ENCODE results near the gene NELL2.
"Not testable (repeated sequence)": the region's sequence is repeated elsewhere in the genome, so short reads cannot be mapped to it uniquely, and the experiment has no call there.

The NELL2 gene

DNA sequence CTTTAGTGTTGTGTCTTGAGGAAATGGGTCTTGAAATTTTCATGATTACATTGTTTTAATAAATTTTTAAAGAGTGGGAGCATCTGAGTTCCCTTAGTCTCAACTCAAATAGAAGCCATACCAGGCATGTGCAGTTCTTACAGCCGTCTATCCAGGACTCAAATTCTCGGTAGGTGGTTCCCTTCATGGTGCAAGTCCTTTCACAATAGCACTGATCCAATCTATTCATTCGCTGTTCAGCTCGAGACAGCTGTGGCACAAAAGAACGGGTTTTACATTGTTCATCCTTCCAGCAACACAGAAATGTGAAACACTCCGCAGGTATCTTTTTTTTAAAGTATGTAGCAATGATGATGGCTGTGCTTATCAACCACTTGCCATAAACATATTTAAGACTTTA lies 100.2 kb downstream of the NELL2 start:
- no peak for DNase-seq

GRCh38 chr12:44774815-44775411 lies 101.2 kb downstream of the NELL2 start:
- no peak for DNase-seq

DNA sequence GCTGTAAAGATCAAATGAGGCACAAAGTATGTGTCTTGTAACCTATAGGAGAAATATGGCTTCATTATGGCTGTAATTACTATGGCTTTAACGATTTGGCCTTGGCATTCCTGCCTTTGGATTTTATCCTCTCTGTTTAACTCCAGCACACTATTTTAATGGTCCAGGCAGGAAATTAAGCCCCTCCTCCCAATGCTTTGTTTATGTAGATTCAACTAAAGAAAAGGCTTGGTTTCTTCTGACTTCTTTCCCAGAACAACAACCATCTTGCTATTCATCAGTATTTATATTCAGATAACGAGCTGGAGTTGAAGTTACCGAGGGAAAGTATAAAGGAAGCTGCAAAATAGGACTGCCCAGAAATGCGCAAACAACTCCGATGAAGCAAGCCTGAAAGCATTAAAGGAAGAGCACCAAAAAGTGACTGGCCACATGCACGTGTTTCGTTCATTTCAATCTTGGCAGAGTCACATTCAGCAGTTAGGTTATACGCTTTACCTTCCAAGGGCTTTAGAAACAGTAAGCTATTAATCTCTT lies 104.6 kb downstream of the NELL2 start:
- DNase-seq: no peak

DNA sequence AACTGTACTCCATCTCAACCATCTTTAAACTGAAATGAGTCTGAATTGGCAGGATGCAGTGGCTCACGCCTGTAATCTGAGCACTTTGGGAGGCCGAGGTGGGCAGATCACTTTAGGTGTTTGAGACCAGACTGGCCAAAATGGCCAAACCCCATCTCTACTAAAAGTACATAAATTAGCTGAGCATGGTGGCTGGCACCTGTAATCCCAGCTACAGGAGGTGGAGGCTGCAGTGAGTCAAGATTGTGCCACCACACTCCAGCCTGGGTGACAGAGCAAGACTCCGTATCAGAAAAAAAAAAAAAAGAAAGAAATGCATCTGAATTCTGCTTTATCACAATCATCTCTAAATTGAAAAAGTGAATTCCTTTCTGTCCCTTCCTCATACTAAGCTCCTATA lies 110.3 kb downstream of the NELL2 start:
- no peak for DNase-seq

DNA sequence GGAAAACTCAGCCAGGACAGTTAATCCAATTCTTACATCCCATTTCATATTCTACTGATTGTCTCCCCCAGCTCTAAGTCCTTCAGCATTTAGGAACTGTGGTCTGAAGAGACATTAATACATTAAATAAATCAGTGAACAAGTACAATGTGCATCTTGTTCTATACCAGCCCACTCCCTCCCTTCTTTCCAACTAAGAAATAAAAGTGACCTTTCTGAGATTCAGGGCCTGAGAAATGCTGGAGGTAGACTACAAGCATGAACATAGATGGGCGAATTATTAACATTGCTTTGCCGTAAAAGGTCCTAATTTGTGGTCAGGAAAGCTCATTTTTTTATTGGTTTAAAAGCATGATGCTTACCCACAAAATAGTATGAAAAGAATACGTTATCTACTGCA lies 113.1 kb downstream of the NELL2 start:
- DNase-seq: no peak

GRCh38 chr12:44759289-44759688 lies 116.8 kb downstream of the NELL2 start:
- no peak for DNase-seq

- no peak for DNase-seq
These were observed 125.6 kb downstream of the NELL2 start for GRCh38 chr12:44750468-44750867.

DNA sequence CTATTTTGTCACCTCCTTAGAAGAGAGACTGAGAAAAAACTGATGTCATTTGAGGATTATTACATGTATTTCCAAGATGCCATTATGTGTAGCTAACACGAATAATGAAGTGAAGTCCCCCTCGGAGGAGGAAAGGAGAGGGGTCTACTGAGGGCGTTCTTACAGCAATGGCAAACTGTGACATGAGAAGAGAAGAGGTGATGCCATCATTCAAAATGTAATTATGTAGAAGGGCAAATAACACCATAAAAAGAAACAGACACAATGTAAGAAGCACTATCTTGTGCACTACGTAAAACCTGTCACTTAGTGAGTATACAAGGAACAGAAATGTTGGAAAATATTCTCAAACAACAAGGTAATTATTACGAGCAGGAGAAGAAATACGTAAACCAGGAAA lies 126.5 kb downstream of the NELL2 start:
- no peak for DNase-seq

DNA sequence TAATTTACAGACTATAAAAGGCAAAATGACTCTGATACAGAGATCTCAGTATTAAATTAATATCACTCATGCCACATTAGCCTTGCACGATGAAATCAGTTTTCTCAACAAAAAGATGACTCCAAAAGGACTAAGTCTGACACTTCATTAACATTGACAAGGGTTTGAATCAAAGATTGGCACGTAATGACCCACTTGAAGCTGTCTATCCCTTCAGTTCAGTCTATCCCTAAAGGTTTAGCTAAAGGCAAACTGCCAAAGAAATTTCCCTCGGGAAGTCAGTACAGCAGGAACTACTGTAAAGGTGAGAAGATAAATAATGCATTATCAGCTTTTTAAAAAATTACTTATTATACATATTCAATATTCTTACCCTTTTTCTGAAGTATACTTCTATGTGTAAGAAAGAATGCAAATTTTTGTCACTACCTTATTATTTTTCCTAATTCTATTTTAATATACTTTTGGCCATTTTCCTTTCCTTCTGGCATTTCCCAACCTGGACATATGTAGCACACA lies 127.1 kb downstream of the NELL2 start:
- no peak for DNase-seq

DNA sequence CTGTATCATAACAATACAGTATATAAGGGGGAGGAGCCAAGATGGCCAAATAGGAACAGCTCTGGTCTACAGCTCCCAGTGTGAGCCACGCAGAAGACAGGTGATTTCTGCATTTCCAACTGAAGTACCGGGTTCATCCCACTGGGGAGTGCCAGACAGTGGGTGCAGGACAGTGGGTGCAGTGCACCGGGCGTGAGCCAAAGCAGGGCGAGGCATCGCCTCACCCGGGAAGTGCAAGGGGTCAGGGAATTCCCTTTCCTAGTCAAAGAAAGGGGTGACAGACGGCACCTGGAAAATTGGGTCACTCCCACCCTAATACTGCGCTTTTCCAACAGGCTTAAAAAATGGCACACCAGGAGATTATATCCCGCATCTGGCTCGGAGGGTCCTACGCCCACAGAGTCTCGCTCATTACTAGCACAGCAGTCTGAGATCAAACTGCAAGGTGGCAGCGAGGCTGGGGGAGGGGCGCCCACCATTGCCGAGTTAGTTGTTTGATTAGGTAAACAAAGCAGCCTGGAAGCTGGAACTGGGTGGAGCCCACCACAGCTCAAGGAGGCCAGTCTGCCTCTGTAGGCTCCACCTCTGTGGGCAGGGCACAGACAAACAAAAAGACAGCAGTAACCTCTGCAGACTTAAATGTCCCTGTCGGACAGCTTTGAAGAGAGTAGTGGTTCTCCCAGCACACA lies 134.7 kb downstream of the NELL2 start:
- not testable (repeated sequence) for DNase-seq

DNA sequence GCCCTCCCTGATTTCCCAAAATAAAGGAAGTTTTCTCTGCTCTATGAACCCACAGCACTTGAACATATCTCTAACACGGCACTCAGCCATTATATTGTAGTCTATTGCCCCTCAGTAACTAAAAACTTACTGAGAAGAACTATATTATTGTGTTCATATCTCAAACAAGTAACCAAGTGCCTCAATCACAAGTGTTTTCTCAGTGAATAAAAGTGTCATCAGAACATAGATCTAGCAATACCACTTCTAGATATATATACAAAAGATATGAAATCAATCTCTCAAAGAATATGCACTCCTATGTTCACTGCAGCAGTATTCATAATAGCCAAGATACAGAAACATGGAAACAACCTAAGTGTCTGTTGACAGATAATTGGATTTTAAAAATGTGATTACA lies 138.1 kb downstream of the NELL2 start:
- DNase-seq: no peak

DNA sequence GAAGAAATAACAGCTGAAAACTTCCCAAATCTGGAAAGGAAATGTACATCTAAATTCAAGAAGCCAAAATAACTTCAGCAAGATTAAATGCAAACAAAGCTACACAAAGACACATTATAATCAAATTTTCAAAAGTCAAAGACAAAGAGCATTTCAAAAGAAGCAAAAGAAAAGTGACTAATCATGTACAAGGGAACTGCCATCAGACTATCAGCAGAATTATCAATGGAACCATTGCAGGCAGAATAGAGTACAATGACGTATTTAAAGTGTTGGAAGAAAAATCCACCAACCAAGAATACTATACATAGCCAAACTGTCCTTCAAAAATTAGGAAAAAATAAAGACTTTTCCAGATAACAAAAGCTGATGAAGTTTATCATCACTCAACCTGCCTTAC lies 147.5 kb downstream of the NELL2 start:
- DNase-seq: no peak

GRCh38 chr12:44720265-44720664 lies 155.8 kb downstream of the NELL2 start:
- no peak for DNase-seq

DNA sequence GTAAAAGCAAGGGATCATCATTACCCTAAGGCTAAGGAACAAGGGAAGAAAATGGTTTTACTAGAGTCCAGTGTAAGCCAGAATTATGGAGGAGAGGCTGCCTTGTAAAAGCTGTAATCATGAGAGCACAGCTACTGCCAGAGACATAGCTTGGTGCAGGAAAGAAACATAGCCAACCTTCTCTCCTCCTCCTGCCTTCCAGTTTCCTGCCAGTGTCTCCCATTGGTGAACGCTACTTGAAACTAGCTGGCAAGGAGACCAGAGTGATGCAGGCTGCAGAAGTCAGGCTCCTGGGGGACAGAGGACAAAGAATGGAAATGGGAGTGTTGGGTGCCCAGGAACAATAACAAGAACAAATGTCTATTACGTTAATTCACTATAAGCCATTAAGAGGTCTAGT lies 158.5 kb downstream of the NELL2 start:
- DNase-seq: no peak

DNA sequence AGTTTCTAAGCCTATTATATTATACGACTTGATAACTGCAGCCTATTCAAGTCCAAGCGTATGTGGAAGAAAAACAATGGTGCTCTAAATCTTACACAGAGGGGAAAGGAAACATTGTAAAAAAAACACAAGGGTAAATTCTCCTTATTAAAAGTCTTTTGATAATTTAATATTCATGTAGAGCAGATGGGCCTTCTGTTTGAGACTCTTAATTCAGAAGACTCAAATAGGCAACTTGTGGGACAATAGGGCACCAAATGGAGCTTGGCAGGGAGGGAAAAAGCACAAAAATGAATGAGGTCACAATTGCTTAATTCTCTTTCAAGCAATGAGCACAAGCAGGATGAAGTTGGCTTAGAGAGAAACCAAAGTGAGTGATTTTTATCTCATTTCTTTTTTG lies 159.4 kb downstream of the NELL2 start:
- DNase-seq: no peak

GRCh38 chr12:44711736-44712135 lies 164.4 kb downstream of the NELL2 start:
- DNase-seq: no peak

DNA sequence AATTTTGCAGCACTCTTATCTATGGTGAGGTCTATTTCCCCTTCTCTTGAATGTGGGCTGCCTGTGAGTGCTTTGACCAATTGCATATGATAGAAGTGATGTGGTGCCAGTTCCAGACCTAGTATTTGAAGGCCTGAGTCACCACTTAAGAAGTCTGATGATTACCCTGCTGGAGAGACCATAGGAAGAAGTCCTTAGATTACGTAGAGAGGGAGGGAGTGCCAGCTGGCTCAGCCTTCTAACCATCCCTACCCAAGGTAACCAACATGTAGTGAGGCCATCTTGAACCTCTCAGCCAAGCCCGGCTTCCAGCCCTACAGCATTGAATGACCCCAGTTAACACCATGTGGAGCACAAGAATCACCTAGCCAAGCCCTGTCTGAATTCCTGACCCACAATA lies 166.9 kb downstream of the NELL2 start:
- no peak for DNase-seq

DNA sequence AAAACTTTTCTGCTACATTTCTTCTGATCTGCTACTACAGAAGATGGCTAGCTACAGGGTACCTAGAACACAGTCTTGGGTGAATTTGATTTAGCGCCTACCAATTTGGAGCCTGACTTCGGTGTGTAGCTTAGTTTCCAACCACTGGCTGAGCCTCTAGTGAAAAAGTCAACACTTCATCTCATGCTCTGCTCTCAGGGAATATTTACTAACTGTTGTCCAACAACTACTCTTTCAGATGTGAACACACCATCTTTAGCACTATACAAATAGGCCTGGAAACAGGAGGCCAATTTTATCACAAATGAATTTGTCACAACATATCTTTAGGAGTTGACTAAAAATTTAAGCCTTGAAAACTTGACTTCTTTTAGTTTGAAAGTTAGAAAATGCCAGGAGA lies 167.9 kb downstream of the NELL2 start:
- no peak for DNase-seq

DNA sequence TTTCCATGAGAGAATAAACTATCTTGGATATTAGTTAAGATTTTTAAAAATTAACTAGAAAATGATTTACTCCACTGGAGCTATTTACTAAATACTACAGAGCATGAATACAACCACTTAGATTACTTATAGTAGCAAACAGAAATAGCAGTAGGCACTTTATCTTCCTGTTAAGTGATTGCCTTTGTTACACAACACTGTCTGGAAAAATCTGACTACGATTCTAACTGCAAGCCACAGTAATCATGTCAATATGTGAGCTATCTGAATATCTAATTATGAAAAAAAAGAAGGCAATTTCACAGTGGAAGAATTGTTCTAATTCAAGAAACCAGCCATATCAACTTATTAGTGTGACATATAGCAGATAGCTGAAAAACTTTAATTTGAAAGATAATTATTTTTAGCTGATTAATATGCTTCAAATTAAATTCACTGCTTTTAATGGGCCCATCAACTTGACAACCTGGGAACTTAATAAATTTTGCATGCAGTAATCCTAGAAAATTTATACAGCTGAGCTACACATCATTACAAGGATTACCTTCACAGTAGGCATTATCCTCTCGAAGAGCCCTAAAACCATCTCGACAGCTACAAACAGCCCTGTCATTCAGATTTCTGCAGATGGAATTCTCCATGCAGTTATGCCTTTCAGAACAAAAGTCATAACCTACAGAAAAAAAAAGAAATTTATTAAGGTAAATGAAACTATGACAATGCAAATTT lies 172.8 kb downstream of the NELL2 start:
- no peak for DNase-seq

GRCh38 chr12:44697511-44697910 lies 178.6 kb downstream of the NELL2 start:
- DNase-seq: no peak

DNA sequence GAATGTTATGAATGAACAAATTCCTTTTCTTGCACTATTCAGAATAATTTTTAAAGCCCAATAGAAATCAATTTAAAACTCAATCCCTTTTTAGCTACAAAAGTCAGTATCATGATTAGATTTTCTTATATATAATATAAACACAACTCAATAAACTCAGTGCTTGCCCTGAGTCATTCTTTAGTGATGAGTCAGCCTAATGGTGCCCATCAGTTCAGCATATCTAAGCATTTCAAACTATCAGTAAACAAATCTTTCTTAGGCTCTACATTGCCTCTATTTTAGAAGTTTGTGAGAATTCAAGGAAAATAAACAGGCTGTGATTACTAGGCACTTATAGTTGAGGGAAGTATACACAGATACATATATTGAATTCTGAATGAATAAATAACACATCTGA lies 179.6 kb downstream of the NELL2 start:
- DNase-seq: no peak

DNA sequence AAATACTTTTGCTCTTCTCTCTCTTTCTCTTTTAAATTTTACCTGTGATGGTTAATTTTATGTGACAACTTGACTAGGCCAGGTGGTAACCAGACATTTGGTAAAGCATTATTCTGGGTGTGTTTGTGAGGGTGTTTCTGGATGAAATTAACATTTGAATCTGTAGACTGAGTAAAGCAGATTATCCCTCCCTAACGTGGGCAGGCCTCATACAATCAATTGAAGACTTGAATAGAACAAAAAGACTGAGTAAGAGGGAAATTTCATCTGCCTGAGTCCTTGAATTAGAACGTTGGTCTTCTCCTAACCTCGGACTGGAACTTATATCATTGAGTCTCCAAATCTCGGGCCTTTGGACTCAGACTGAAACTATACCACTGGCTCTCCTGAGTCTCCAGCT lies 182.1 kb downstream of the NELL2 start:
- no peak for DNase-seq

DNA sequence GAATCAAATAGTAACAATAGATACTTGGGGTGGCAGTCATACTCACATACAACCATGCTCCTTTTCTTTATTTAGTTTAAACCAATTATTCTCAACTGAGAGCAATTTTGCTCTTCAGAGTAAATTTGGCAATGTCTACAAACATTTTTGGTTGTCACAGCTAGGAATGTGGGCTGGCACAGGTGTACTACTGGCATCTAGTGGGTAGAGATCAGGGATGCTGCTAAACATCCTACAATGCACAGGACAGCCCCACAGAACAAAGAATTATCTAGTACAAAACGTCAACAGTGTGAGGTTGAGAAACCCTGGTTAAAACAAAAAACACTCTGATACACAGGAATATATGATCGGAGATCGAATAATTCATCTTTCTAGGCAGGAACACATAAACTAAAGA lies 186.5 kb downstream of the NELL2 start:
- no peak for DNase-seq

Data from hippocampal formation (tissue), 2 donors.